DMS114 treated with DMSO at 0.1 percent for 48 hours (cell line): ENCODE results near the gene CDHR1.
"Not testable (repeated sequence)": the region's sequence is repeated elsewhere in the genome, so short reads cannot be mapped to it uniquely, and the experiment has no call there.

Source experiments
- DNase-seq: peaks from one replicate; lab custom pipeline; 2025; ENCODE audit not compliant: unreplicated experiment; lab: John Stamatoyannopoulos, UW

The CDHR1 gene

DNA sequence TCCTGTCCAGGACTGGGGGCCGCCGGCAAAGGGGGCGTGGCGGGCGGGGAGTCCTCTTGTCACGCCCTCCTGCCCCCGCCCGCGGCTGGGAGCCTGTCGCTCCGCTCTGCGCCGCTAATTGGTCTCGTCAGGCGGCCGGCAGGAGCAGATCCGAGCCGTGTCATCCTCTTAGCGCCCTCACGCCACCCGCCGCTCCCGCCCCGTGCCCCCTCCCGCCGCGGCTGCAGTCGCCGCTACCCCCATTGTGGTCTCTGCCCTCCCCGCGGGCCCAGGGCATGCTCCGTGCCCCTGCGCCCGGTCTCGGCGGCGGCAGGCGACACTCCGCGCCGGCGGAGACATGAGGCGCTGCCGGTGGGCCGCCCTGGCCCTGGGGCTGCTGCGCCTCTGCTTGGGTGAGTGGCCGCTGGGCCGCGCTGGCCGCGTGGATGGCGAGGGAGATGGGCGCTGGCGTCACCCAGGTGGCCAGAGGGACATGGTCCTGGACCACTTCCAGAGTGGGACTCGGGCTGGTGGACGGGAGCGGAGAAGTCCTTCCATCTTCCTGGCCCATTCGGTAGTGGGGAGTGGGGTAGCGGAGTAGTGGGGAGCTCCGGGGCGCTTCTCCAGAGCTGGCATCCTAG lies at the start of gene CDHR1:
Gene CDHR1, plus strand, starts transcription at position 114 of the 620 bp plus-strand sequence. Its CDS starts 224 bp downstream, at position 338.
- DNase-seq, result peak; percentile 16

DNA sequence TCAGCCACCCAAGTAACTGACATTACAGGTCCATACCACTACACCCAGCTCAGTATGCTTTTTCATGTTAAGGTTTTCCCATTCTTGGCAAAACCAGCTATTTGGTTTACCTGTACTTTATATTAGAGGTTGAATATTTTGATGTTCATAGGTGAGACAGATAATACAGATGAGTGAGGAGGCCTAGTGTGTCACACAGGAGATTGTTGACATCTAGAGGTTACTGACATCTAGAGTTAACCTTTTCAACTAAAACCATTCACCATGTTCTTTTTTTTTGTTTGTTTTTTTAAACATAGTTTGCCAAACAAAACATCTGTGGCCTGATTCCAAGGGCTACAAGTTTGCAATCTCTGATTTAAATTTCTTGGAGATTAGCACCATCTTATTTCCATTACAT lies 47.0 kb upstream of the CDHR1 start:
- DNase-seq, result no peak

- peak; percentile 37 for DNase-seq
Measured at GRCh38 chr10:84148006-84148597, 46.2 kb upstream of the CDHR1 start.

DNA sequence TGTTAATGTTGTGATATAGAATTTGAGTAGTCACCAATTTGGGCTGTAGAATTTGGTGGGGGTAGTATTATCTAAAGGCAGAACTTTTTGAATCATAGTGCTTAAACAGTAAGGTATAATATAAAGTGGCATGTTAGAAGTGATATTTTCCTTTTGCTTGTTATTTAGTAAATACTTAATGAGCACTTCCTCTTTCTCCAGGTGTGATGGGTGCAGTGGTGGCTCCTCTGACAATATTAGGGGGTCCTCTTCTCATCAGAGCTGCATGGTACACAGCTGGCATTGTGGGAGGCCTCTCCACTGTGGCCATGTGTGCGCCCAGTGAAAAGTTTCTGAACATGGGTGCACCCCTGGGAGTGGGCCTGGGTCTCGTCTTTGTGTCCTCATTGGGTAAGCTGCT lies 44.5 kb upstream of the CDHR1 start:
- DNase-seq, result no peak

DNA sequence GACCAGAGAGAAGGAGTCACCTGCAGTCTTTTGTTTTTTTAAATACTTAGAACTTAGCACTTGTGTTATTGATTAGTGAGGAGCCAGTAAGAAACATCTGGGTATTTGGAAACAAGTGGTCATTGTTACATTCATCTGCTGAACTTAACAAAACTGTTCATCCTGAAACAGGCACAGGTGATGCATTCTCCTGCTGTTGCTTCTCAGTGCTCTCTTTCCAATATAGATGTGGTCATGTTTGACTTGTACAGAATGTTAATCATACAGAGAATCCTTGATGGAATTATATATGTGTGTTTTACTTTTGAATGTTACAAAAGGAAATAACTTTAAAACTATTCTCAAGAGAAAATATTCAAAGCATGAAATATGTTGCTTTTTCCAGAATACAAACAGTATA lies 41.6 kb upstream of the CDHR1 start:
- DNase-seq, result no peak

- no peak for DNase-seq
Measured at GRCh38 chr10:84155521-84155920, 38.8 kb upstream of the CDHR1 start.

DNA sequence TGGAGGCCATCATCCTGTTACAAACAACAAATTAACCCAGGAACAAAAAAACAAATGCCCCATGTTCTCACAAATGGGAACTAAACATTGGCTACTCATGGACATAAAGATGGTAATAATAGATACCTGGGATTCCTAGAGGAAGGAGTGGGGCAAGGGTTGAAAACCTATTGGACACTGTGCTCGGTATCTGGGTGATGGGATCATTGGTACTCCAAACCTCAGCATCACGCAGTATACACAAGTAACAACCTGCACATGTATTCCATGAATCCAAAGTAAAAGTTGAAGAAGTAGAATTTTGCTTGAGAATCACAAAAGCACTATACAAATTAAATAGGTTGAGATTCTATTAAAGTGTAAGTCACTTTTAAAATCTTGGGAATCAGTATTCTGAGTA lies 38.3 kb upstream of the CDHR1 start:
- no peak for DNase-seq

- no peak for DNase-seq
Measured at GRCh38 chr10:84156768-84157167, 37.6 kb upstream of the CDHR1 start.

- DNase-seq, result no peak
Measured at GRCh38 chr10:84158061-84158460, 36.3 kb upstream of the CDHR1 start.

DNA sequence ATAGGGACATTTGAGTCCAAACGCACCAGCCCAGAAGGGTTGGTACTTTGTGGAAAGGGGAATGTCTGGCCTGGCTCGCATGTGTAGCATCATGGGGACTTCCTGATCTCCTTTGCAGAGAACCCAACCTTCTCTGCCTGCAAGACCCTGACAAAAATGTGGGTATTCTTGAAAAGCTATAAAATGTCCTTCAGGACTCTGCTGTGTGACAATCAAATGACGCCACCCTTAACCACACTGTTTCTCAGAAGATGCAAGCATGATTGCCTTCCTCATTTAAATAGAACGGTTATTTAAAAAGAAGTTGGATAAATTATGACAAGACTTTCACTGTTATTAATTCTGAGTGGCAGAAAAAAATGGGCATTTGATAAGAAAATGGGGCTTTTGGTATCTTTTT lies 35.8 kb upstream of the CDHR1 start:
- DNase-seq, result no peak

GRCh38 chr10:84159076-84159685 lies 35.2 kb upstream of the CDHR1 start:
- no peak for DNase-seq

DNA sequence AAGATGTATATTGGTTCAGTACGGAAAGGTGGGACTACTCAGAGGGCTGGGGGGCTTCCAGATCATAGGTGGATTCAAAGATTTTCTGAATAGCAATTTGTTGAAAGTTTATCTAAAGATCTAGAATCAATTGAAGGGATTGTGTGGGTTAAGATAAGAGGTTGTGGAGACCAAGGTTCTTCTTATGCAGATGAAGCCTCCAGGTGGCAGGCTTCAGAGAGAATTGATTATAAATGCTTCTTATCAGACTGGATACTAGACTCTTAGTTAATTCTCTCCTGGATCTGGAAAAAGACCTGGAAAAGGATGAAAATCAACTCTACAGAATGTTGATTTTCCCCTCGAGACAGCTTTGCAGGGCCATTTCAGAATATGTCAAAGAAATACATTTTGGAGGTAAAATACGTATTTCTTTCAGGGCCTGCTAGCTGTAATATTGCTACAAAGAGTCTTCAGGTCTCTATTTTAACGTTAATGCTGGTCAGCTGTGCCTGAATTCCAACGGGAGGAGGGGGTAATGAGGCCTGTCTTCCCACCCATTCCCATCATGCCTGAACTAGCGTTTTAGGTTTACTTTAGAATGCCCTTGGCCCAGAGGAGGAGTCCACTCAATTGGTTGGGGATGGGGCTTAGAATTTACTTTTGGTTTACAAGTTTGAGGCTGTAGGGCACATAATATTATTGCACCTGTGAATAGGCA lies 33.5 kb upstream of the CDHR1 start:
- DNase-seq, result no peak

- DNase-seq, result no peak
Measured at GRCh38 chr10:84163996-84164395, 30.3 kb upstream of the CDHR1 start.

GRCh38 chr10:84164442-84164841 lies 29.9 kb upstream of the CDHR1 start:
- DNase-seq, result no peak

DNA sequence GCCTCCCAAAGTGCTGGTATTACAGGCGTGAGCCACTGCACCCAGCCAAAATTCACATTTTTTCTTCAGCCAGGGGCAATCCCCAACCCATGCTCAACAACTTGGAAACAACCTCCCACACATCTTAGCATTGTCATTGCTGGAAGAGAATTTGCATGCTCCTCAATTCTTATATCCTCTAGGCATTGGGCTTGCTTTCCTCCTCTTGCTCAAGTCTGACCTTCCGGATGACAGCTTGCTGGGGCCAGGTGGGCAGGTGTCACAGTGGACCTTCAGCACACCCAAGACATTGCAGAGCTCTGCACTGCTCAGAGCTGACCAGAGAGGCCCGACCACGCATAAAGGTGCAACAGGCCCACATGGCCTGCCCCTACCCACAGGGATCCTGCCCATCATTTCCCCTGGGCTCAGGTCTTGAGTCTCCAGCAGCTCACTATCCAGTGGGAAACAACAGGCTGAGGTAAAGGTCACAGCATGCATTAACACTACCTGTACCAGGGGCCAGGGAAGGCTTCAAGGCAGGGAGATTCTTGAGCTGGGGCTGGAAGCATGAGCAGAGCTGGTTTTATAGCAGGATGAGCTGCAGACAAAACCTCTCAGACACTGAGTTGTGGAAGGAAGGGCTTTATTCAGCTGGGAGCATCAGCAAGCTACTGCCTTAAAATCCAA lies 27.6 kb upstream of the CDHR1 start:
- no peak for DNase-seq

DNA sequence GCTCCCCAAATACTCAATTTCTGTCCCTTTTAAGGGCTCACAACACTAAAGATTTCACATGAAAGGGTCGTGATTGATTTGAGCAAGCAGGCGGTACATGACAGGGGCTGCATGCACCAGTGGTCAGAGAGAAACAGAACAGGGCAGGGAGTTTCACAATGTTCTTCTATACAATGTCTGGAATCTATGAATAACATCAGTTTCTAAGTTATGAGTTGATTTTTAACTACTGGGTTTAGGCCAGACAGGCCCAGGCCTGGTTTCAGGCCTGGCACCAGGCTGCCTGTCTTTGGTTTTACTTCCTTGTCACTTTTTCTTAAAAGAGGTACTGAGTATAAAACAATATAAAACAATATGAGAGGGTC lies 27.1 kb upstream of the CDHR1 start:
- not testable (repeated sequence) for DNase-seq

- DNase-seq, result not testable (repeated sequence)
Measured at GRCh38 chr10:84168382-84168781, 26.0 kb upstream of the CDHR1 start.

DNA sequence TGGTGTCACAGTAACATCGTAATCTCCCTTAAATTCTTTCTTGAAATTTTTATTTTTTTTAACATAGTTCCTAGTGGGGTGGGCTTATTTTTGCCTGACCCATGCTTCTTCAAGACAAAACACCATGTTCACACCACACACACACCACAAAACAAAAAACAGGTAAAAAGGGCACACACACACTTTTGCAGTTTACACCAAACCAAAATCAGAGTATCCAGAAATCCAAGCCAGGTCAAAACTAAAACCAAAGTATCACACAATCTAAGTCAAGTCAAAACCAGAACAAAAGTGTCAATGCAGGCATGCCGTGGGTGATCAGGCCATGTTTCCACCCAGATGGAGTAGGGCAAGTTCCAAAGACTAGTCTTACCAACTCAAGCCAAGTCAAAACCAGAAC lies 23.1 kb upstream of the CDHR1 start:
- not testable (repeated sequence) for DNase-seq

DNA sequence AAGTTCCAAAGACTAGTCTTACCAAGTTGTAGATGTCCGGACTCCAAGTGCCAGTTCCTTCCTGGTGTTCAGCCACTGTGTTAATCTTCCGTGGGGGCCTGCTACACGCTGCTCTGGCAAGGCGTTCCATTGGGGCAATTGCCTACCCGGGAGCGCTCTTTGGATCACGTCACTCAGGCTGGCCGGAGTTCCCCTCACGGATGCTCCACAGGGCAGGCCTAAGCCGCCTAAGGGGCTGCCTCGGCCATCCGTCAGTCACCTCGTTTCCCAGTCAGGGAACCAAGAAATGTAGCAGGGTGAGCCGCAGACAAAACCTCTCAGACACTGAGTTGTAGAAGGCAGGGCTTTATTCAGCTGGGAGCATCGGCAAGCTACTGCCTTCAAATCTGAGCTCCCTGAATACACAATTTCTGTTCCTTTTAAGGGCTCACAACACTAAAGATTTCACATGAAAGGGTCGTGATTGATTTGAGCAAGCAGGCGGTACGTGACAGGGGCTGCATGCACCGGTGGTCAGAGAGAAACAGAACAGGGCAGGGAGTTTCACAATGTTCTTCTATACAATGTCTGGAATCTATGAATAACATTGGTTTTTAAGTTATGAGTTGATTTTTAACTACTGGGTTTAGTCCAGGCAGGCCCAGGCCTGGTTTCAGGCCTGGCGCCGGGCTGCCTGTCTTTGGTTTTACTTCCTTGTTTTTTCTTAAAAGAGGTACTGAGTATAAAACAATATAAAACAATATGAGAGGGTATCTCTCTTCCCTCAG lies 22.5 kb upstream of the CDHR1 start:
- DNase-seq, result not testable (repeated sequence)

GRCh38 chr10:84172467-84173356 lies 21.6 kb upstream of the CDHR1 start:
- no peak for DNase-seq
